Measurements from ENCODE around the gene PAK4. TPM values are rescaled to one million over a fixed set of nuclear protein-coding genes. Genes with fewer than 3 reads are reported as not detected.

Gene PAK4
- total and polyA plus RNA-seq, 10 of the 15 experiments (the other 5 are each of a cell fraction or from before 2014, with no cell fraction given) = 0.08 to 19.3 (median 5.9) TPM

DNA sequence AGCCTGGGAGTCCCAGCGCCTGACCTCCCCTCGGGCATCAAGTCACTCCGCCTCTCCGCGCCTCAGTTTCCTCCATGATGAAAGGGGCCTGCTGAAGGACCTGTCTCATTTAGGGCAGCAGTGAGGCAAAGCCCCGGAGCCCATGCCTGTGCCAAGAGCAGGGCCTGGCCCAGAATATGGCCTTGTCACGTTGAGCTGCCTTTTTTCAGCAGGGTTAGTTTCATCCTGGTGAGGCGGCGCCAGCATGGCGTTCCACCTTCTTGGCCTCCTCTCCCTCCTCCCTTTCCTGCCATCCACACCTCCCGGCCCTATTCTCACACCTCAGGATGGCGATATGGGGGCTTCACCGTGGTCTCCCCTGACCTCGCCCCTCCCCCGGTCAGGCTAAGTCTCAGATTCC is 30.2 kb downstream of the PAK4 start (continued):
- TF ChIP-seq IKZF1 (conservative IDR thresholded peaks at IDR 0.05) (no peak), SRF (IDR thresholded peaks at IDR 0.05; ENCODE audit: low read depth in 2 of 2, low read length in 2 of 2) (no peak), CBX3 (IDR thresholded peaks at IDR 0.05; ENCODE audit: borderline replicate concordance, low read depth) (no peak), NFIC (IDR thresholded peaks at IDR 0.05; ENCODE audit: low read depth, low read length) (no peak), CEBPB (IDR thresholded peaks at IDR 0.05; ENCODE audit: borderline replicate concordance in 1 of 2, low read depth in 2 of 2, low read length in 2 of 2) (no peak)
- TF ChIP-seq, protein P1, sequence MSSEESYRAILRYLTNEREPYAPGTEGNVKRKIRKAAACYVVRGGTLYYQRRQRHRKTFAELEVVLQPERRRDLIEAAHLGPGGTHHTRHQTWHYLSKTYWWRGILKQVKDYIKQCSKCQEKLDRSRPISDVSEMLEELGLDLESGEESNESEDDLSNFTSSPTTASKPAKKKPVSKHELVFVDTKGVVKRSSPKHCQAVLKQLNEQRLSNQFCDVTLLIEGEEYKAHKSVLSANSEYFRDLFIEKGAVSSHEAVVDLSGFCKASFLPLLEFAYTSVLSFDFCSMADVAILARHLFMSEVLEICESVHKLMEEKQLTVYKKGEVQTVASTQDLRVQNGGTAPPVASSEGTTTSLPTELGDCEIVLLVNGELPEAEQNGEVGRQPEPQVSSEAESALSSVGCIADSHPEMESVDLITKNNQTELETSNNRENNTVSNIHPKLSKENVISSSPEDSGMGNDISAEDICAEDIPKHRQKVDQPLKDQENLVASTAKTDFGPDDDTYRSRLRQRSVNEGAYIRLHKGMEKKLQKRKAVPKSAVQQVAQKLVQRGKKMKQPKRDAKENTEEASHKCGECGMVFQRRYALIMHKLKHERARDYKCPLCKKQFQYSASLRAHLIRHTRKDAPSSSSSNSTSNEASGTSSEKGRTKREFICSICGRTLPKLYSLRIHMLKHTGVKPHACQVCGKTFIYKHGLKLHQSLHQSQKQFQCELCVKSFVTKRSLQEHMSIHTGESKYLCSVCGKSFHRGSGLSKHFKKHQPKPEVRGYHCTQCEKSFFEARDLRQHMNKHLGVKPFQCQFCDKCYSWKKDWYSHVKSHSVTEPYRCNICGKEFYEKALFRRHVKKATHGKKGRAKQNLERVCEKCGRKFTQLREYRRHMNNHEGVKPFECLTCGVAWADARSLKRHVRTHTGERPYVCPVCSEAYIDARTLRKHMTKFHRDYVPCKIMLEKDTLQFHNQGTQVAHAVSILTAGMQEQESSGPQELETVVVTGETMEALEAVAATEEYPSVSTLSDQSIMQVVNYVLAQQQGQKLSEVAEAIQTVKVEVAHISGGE (CRISPR knock-in tag; IDR thresholded peaks at IDR 0.05) = no peak
- TF ChIP-seq, protein P2, sequence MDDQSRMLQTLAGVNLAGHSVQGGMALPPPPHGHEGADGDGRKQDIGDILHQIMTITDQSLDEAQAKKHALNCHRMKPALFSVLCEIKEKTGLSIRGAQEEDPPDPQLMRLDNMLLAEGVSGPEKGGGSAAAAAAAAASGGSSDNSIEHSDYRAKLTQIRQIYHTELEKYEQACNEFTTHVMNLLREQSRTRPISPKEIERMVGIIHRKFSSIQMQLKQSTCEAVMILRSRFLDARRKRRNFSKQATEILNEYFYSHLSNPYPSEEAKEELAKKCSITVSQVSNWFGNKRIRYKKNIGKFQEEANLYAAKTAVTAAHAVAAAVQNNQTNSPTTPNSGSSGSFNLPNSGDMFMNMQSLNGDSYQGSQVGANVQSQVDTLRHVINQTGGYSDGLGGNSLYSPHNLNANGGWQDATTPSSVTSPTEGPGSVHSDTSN (IDR thresholded peaks at IDR 0.05; ENCODE audit: insufficient replicate concordance, low read depth, low read length) = no peak
- TF ChIP-seq, protein P3, sequence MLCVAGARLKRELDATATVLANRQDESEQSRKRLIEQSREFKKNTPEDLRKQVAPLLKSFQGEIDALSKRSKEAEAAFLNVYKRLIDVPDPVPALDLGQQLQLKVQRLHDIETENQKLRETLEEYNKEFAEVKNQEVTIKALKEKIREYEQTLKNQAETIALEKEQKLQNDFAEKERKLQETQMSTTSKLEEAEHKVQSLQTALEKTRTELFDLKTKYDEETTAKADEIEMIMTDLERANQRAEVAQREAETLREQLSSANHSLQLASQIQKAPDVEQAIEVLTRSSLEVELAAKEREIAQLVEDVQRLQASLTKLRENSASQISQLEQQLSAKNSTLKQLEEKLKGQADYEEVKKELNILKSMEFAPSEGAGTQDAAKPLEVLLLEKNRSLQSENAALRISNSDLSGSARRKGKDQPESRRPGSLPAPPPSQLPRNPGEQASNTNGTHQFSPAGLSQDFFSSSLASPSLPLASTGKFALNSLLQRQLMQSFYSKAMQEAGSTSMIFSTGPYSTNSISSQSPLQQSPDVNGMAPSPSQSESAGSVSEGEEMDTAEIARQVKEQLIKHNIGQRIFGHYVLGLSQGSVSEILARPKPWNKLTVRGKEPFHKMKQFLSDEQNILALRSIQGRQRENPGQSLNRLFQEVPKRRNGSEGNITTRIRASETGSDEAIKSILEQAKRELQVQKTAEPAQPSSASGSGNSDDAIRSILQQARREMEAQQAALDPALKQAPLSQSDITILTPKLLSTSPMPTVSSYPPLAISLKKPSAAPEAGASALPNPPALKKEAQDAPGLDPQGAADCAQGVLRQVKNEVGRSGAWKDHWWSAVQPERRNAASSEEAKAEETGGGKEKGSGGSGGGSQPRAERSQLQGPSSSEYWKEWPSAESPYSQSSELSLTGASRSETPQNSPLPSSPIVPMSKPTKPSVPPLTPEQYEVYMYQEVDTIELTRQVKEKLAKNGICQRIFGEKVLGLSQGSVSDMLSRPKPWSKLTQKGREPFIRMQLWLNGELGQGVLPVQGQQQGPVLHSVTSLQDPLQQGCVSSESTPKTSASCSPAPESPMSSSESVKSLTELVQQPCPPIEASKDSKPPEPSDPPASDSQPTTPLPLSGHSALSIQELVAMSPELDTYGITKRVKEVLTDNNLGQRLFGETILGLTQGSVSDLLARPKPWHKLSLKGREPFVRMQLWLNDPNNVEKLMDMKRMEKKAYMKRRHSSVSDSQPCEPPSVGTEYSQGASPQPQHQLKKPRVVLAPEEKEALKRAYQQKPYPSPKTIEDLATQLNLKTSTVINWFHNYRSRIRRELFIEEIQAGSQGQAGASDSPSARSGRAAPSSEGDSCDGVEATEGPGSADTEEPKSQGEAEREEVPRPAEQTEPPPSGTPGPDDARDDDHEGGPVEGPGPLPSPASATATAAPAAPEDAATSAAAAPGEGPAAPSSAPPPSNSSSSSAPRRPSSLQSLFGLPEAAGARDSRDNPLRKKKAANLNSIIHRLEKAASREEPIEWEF (IDR thresholded peaks at IDR 0.05; ENCODE audit: insufficient replicate concordance, low read depth, low read length) = no peak
